ENCODE data around the gene NUFIP2. TPM values are rescaled to one million over a fixed set of nuclear protein-coding genes. Genes with fewer than 3 reads are reported as not detected.
A peak's percentile ranks its signal among the peaks of the same experiment; 100 is the strongest.

The NUFIP2 gene
- total RNA-seq, 1 donor from 2014 or later: 40.5 TPM

DNA sequence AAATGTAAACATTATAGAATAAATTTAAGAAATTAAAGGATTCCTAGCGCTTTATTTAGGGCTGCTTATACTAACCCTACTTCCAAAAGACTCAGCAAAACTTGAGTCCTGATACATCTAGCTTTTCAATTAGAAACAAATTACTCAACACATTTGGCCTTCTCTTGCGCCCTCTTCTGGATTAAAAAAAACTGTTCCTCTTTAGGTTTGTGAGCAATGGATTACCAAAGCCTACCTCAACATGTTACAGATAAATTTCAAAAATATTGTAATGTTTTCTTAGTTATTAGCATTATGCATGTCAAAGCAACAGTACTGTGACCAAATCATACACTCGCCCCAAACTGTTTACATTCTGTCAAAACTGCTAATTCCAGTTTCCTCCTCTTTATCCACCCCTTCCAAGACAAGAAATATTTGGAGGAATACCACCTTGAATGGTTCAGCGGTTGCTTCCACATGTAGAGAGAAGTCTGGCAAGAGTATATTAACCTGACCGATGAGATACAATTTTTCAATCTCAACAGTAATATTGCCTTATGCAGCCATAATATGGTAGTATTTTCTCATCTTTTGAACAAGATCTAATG is 2.7 kb downstream of the NUFIP2 start:
- Histone ChIP-seq H3K4me3 (peak overlapping the region; percentile 80), H3K4me1 (peaks cover 80% of the 10 kb centered on the region), H3K27ac (replicated peaks) (peak overlapping the region; percentile 95), H3K9me3 (replicated peaks) (no peaks in the 10 kb centered on the region), H3K27me3 (ENCODE audit: low read depth) (no peaks in the 10 kb centered on the region), H3K36me3 (peaks cover 36% of the 10 kb centered on the region)
- TF ChIP-seq, protein P1, sequence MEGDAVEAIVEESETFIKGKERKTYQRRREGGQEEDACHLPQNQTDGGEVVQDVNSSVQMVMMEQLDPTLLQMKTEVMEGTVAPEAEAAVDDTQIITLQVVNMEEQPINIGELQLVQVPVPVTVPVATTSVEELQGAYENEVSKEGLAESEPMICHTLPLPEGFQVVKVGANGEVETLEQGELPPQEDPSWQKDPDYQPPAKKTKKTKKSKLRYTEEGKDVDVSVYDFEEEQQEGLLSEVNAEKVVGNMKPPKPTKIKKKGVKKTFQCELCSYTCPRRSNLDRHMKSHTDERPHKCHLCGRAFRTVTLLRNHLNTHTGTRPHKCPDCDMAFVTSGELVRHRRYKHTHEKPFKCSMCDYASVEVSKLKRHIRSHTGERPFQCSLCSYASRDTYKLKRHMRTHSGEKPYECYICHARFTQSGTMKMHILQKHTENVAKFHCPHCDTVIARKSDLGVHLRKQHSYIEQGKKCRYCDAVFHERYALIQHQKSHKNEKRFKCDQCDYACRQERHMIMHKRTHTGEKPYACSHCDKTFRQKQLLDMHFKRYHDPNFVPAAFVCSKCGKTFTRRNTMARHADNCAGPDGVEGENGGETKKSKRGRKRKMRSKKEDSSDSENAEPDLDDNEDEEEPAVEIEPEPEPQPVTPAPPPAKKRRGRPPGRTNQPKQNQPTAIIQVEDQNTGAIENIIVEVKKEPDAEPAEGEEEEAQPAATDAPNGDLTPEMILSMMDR (IDR thresholded peaks at IDR 0.05; ENCODE audit: borderline replicate concordance): peak; percentile 77
- intact Hi-C loops (cut with micrococcal nuclease): loop anchor here (10.0 kb wide), 1 partner anchor 146 kb away; no protein-coding TSS in a partner anchor
- no peak for DNase-seq

DNA sequence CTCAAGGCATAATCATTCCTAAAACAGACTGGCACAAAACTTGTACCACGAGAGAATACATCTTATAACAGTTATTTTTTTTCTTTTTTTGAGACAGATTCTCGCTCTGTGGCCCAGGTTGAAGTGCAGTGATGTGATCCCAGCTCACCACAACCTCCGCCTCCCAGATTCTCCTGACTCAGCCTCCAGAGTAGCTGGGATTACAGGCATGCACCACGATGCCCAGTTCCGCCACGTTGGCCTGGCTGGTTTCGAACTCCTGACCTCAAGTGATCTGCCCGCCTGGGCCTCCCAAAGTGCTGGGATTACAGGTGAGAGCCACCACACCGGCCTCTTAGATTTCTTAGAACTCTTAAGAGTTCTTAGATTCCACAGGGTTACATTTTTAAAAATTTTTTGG is 4.1 kb downstream of the NUFIP2 start:
- peaks cover 50% of the 10 kb centered on the region for H3K36me3 ChIP-seq
- H3K4me3 ChIP-seq: peak overlapping the region; percentile 80
- no peak for DNase-seq
- H3K27ac ChIP-seq (replicated peaks): no peak overlapping the region
- no peaks in the 10 kb centered on the region for H3K27me3 ChIP-seq (ENCODE audit: low read depth)
- intact Hi-C loops (cut with micrococcal nuclease): loop anchor here (10.0 kb wide), 1 partner anchor 145 kb away; no protein-coding TSS in a partner anchor
- TF ChIP-seq, protein P1 (IDR thresholded peaks at IDR 0.05; ENCODE audit: borderline replicate concordance): no peak
- peaks cover 91% of the 10 kb centered on the region for H3K4me1 ChIP-seq
- no peaks in the 10 kb centered on the region for H3K9me3 ChIP-seq (replicated peaks)

DNA sequence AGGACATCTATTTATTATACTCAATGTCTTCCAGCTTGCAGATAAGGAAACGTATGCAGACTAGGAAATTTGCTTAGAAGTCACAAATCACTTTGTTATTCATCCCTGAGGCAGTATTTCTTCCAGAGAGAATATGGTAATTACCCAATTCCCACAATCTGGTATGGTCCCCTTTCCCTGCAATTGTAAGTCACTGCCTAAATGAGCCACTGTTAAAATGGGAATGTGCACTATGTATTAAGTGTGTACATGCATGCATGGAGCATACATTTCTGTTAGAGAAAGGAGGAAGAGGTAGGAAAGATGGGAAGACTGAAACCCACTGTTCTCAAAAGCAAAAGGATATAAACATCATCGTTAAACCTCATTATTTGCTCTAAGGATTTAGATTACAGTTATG is 10.0 kb downstream of the NUFIP2 start:
- H3K4me1 ChIP-seq: peaks cover 84% of the 10 kb centered on the region
- intact Hi-C loops (cut with micrococcal nuclease): no loop called here
- TF ChIP-seq, protein P1 (IDR thresholded peaks at IDR 0.05; ENCODE audit: borderline replicate concordance): no peak

DNA sequence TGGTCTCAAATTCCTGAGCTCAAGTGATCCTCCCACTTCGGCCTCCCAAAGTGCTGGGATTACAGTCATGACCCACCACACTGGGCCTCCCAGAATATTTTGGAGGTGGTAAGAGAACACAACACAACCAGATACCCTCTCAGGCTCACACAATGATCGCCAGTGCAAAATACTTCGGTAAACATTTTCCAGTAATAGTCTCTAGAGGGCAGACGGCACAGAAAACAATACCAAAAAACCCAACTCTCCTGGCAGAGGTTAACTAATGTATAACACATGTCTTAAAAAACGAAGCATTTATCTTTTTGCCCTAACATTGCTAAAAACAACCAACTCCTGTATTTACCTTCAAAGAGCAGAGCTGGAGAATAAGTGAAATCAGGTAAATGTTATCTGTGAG is 10.5 kb downstream of the NUFIP2 start:
- Histone ChIP-seq H3K4me3 (peak overlapping the region; percentile 11), H3K4me1 (peaks cover 79% of the 10 kb centered on the region), H3K36me3 (peaks cover 82% of the 10 kb centered on the region), H3K9me3 (replicated peaks) (no peaks in the 10 kb centered on the region), H3K27ac (replicated peaks) (peak overlapping the region; percentile 0), H3K27me3 (ENCODE audit: low read depth) (no peaks in the 10 kb centered on the region)
- TF ChIP-seq, protein P1 (IDR thresholded peaks at IDR 0.05; ENCODE audit: borderline replicate concordance): no peak
- DNase-seq: no peak
- intact Hi-C loops (cut with micrococcal nuclease): no loop called here

More for the DNA sequence above, 10.0 kb downstream of the NUFIP2 start:
- Histone ChIP-seq H3K9me3 (replicated peaks) (no peaks in the 10 kb centered on the region), H3K4me3 (peak overlapping the region; percentile 11), H3K27ac (replicated peaks) (no peak overlapping the region), H3K27me3 (ENCODE audit: low read depth) (no peaks in the 10 kb centered on the region), H3K36me3 (peaks cover 82% of the 10 kb centered on the region)
- no peak for DNase-seq

DNA sequence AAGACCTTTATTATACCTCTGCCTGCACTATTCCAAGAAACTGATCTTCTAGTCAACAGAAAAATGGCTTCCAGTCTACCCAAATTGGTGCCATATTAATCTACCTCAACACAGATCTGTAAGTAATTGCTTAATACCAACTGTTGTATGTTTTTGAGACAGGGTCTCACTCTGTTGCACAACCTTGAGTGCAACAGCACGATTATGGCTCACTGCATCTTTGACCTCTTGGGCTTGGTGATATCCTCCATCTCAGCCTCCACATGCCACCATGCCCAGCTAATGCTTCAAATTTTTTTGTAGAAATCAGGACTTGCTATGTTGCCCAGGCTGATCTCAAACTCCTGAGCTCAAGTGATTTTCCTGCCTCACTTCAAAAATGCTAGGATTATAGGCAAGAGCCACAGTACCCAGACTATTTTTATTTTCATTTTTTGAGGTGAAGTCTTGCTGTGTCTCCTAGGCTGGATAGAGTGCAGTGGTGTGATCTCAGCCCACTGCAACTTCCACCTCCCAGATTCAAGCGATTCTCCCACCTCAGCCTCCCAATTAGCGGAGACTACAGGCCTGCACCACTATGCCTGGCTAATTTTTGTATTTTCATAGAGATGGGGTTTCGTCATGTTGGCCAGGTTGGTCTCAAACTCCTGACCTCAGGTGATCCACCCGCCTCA is 14.4 kb downstream of the NUFIP2 start:
- Histone ChIP-seq H3K4me1 (peaks cover 77% of the 10 kb centered on the region), H3K36me3 (peaks cover 69% of the 10 kb centered on the region)
- intact Hi-C loops (cut with micrococcal nuclease): no loop called here

More for the DNA sequence above, 14.4 kb downstream of the NUFIP2 start:
- TF ChIP-seq, protein P1 (IDR thresholded peaks at IDR 0.05; ENCODE audit: borderline replicate concordance): no peak
- Histone ChIP-seq H3K27me3 (ENCODE audit: low read depth) (no peaks in the 10 kb centered on the region), H3K9me3 (replicated peaks) (no peaks in the 10 kb centered on the region), H3K27ac (replicated peaks) (no peak overlapping the region), H3K4me3 (no peak overlapping the region)
- no peak for DNase-seq
